AG08396 (cell line): ENCODE measurements around the gene EXOSC1.
"Not testable (repeated sequence)": the region's sequence is repeated elsewhere in the genome, so short reads cannot be mapped to it uniquely, and the experiment has no call there.

ENCODE experiments used
- DNase-seq: peaks from one replicate; pipeline ENCODE4 v3.0.0; 2012; ENCODE audit warnings: low spot score, mixed read lengths

EXOSC1 gene

GRCh38 chr10:97459111-97459510 is 13.3 kb upstream of the EXOSC1 start:
- no peak for DNase-seq

GRCh38 chr10:97456686-97457065 is 10.9 kb upstream of the EXOSC1 start:
- no peak for DNase-seq

- no peak for DNase-seq
These were observed 10.4 kb upstream of the EXOSC1 start for GRCh38 chr10:97456034-97456685.

- no peak for DNase-seq
These were observed 8.7 kb upstream of the EXOSC1 start for GRCh38 chr10:97454330-97455036.

GRCh38 chr10:97452352-97452751 is 6.5 kb upstream of the EXOSC1 start:
- DNase-seq = no peak

GRCh38 chr10:97451605-97452004 is 5.8 kb upstream of the EXOSC1 start:
- DNase-seq = no peak

- no peak for DNase-seq
These were observed 5.0 kb upstream of the EXOSC1 start for GRCh38 chr10:97450828-97451227.

GRCh38 chr10:97445357-97445721 is 467 bp downstream of the EXOSC1 start:
- DNase-seq = no peak

GRCh38 chr10:97444212-97444611 is 1.6 kb downstream of the EXOSC1 start:
- DNase-seq = no peak

- DNase-seq = no peak
These were observed 3.5 kb downstream of the EXOSC1 start for GRCh38 chr10:97442277-97442676.

- DNase-seq = no peak
These were observed 10.6 kb downstream of the EXOSC1 start for GRCh38 chr10:97435211-97435610.

GRCh38 chr10:97434557-97434956 is 11.2 kb downstream of the EXOSC1 start:
- DNase-seq = no peak

GRCh38 chr10:97434055-97434454 is 11.8 kb downstream of the EXOSC1 start:
- no peak for DNase-seq

- DNase-seq = no peak
These were observed 17.2 kb downstream of the EXOSC1 start for GRCh38 chr10:97428572-97428981.

GRCh38 chr10:97427571-97428179 is 18.1 kb downstream of the EXOSC1 start:
- no peak for DNase-seq

- no peak for DNase-seq
These were observed 18.8 kb downstream of the EXOSC1 start for GRCh38 chr10:97426776-97427570.

- peak; percentile 100 for DNase-seq
These were observed 19.6 kb downstream of the EXOSC1 start, which contains the start of gene PGAM1 for GRCh38 chr10:97425964-97426775. Gene PGAM1, plus strand, starts transcription at chr10:97426191. Its CDS starts 117 bp downstream, at chr10:97426308.

GRCh38 chr10:97423757-97424098 is 22.1 kb downstream of the EXOSC1 start:
- not testable (repeated sequence) for DNase-seq

GRCh38 chr10:97416565-97416964 is 29.2 kb downstream of the EXOSC1 start:
- no peak for DNase-seq

- DNase-seq = no peak
These were observed 32.9 kb downstream of the EXOSC1 start for GRCh38 chr10:97412891-97413304.

GRCh38 chr10:97411406-97411805 is 34.4 kb downstream of the EXOSC1 start:
- DNase-seq = no peak

- no peak for DNase-seq
These were observed 37.3 kb downstream of the EXOSC1 start for GRCh38 chr10:97408496-97408992.
